IMR-90 (cell line): Measurements from ENCODE around the gene CLRN3. TPM values are rescaled to one million over a fixed set of nuclear protein-coding genes. Genes with fewer than 3 reads are reported as not detected.

Experiments used
- ATAC-seq: fragments of 200-7000 bp; cut with Tn5 transposase; 2 replicates; pipeline ENCODE4 v1.9.1; 2020; ENCODE audit warnings: low read depth, mild to moderate bottlenecking, moderate library complexity
- BruUV-seq: library from RNA; stranded (reverse); fragments of 400-500 nt; replicated peaks from 2 replicates; lab custom pipeline; 2021; lab: Mats Ljungman, UMichigan
- CTCF ChIA-PET: fragments of 300-600 bp; formaldehyde crosslinking; extraction: SDS; loops from one replicate; lab custom pipeline; 2021; ENCODE audit warnings: antibody characterized with exemption; lab: Yijun Ruan, JAX
- POLR2A ChIA-PET: fragments of 300-600 bp; sonication (Branson Sonifier 250); formaldehyde crosslinking; loops from one replicate; lab custom pipeline; 2022; ENCODE audit warnings: antibody characterized with exemption; ENCODE audit not compliant: unreplicated experiment; lab: Charles Lee
- DNase-seq: peaks from one replicate; pipeline ENCODE4 v3.0.0; 2013
- H2AFZ ChIP-seq: replicated peaks from 2 replicates; pipeline ENCODE3; 2013; ENCODE audit warnings: low read length, mild to moderate bottlenecking; ENCODE audit not compliant: poor library complexity
- H2AK5ac ChIP-seq: 2 replicates; pipeline ENCODE4 v1.6.1; 2013; ENCODE audit warnings: low read depth, low read length, inconsistent platforms
- H2AK9ac ChIP-seq: replicated peaks from 2 replicates; pipeline ENCODE3; 2013; ENCODE audit warnings: mild to moderate bottlenecking, low read depth, low read length, moderate library complexity; ENCODE audit not compliant: poor library complexity
- H2BK120ac ChIP-seq: 2 replicates; pipeline ENCODE4 v1.6.1; 2013; ENCODE audit warnings: low read depth, low read length, inconsistent platforms
- H2BK15ac ChIP-seq: 3 replicates; pipeline ENCODE4 v1.6.1; 2013; ENCODE audit warnings: low read depth, low read length, inconsistent platforms
- H2BK20ac ChIP-seq: 2 replicates; pipeline ENCODE4 v1.6.1; 2013; ENCODE audit warnings: low read depth, mild to moderate bottlenecking, inconsistent platforms, low read length, moderate library complexity
- H2BK5ac ChIP-seq: 2 replicates; pipeline ENCODE4 v1.6.1; 2013; ENCODE audit warnings: mild to moderate bottlenecking, low read depth, low read length, inconsistent platforms; ENCODE audit not compliant: poor library complexity, severe bottlenecking
- H3K14ac ChIP-seq: replicated peaks from 2 replicates; pipeline ENCODE4 v1.6.1; 2013; ENCODE audit warnings: low read depth, low read length, inconsistent platforms
- H3K18ac ChIP-seq: 2 replicates; pipeline ENCODE4 v1.6.1; 2013; ENCODE audit warnings: low read depth, low read length, control low read depth
- H3K23ac ChIP-seq: 2 replicates; pipeline ENCODE4 v1.6.1; 2013; ENCODE audit warnings: low read depth, low read length, inconsistent platforms
- H3K27ac ChIP-seq: 2 replicates; pipeline ENCODE4 v1.5.1; 2013; ENCODE audit warnings: mild to moderate bottlenecking, control low read depth, low read length; ENCODE audit not compliant: insufficient read depth
- H3K27me3 ChIP-seq: 2 replicates; pipeline ENCODE4 v1.6.1; 2013; ENCODE audit warnings: low read length; ENCODE audit not compliant: control insufficient read depth, insufficient read depth
- H3K36me3 ChIP-seq: 2 replicates; pipeline ENCODE4 v1.6.1; 2013; ENCODE audit warnings: low read length, mixed read lengths; ENCODE audit not compliant: control insufficient read depth, insufficient read depth
- H3K4ac ChIP-seq: 2 replicates; pipeline ENCODE4 v1.6.1; 2013; ENCODE audit warnings: low read depth, low read length, inconsistent platforms
- H3K4me1 ChIP-seq: 2 replicates; pipeline ENCODE4 v1.6.1; 2013; ENCODE audit warnings: low read length, mixed read lengths; ENCODE audit not compliant: control insufficient read depth, insufficient read depth
- H3K4me2 ChIP-seq: 2 replicates; pipeline ENCODE4 v1.6.1; 2013; ENCODE audit warnings: low read depth, mild to moderate bottlenecking, control low read depth, low read length, moderate library complexity
- H3K4me3 ChIP-seq: 2 replicates; pipeline ENCODE4 v1.5.1; 2013; ENCODE audit warnings: low read depth, mild to moderate bottlenecking, control low read depth, low read length, moderate library complexity; ENCODE audit not compliant: insufficient read depth
- H3K56ac ChIP-seq: 2 replicates; pipeline ENCODE4 v1.6.1; 2013; ENCODE audit warnings: low read length, inconsistent platforms; ENCODE audit not compliant: insufficient read depth; ENCODE audit errors: extremely low read depth
- H3K79me1 ChIP-seq, 2 experiments: 2 replicates each; pipeline ENCODE4 v1.6.1; 2013; ENCODE audit warnings: low read length in 2 of 2, inconsistent platforms in 1 of 2, low read depth in 1 of 2
- H3K9ac ChIP-seq: 2 replicates; pipeline ENCODE4 v1.6.1; 2013; ENCODE audit warnings: low read depth, low read length, control low read depth
- H3K9me1 ChIP-seq: 2 replicates; pipeline ENCODE4 v1.6.1; 2013; ENCODE audit warnings: low read length, inconsistent platforms; ENCODE audit not compliant: insufficient read depth
- H3K9me3 ChIP-seq: 2 replicates; pipeline ENCODE4 v1.6.1; 2013; ENCODE audit warnings: low read length; ENCODE audit not compliant: control insufficient read depth, insufficient read depth
- H4K20me1 ChIP-seq: 2 replicates; pipeline ENCODE4 v1.6.1; 2013; ENCODE audit warnings: low read length, inconsistent platforms; ENCODE audit not compliant: insufficient read depth
- H4K5ac ChIP-seq: 2 replicates; pipeline ENCODE4 v1.6.1; 2013; ENCODE audit warnings: mild to moderate bottlenecking, low read depth, low read length, control low read depth
- H4K8ac ChIP-seq, 2 experiments: 2 replicates each; pipeline ENCODE4 v1.6.1; 2013; ENCODE audit warnings: low read depth in 2 of 2, low read length in 2 of 2, control low read depth in 1 of 2, inconsistent platforms in 1 of 2
- H4K91ac ChIP-seq: 2 replicates; pipeline ENCODE4 v1.6.1; 2013; ENCODE audit warnings: low read depth, low read length, inconsistent platforms; ENCODE audit not compliant: insufficient read depth
- BHLHE40 ChIP-seq: fragments of 150-350 bp; IDR thresholded peaks from 2 replicates; pipeline ENCODE4 v1.6.1; 2016; ENCODE audit warnings: mild to moderate bottlenecking, low read depth, low read length
- CEBPB ChIP-seq: IDR thresholded peaks from 2 replicates; pipeline ENCODE4 v1.6.1; 2012; ENCODE audit warnings: low read depth, low read length, improper control_type of control experiment
- CHD1 ChIP-seq: IDR thresholded peaks from 2 replicates; pipeline ENCODE4 v1.6.1; 2012; ENCODE audit warnings: low read depth, low read length, improper control_type of control experiment
- CTCF ChIP-seq: conservative IDR thresholded peaks from 2 replicates; pipeline ENCODE4 v1.5.1; 2012; ENCODE audit warnings: mild to moderate bottlenecking, low read depth, low read length, improper control_type of control experiment
- FOS ChIP-seq: fragments of 150-350 bp; IDR thresholded peaks from 2 replicates; pipeline ENCODE4 v1.6.1; 2016; ENCODE audit warnings: low read depth, low read length
- MAFK ChIP-seq: IDR thresholded peaks from 2 replicates; pipeline ENCODE4 v1.6.1; 2012; ENCODE audit warnings: low read depth, low read length, improper control_type of control experiment
- MAZ ChIP-seq: IDR thresholded peaks from 2 replicates; pipeline ENCODE4 v1.6.1; 2012; ENCODE audit warnings: low read depth, mild to moderate bottlenecking, low read length, improper control_type of control experiment, moderate library complexity, borderline replicate concordance
- MXI1 ChIP-seq: IDR thresholded peaks from 2 replicates; pipeline ENCODE4 v1.6.1; 2012; ENCODE audit warnings: low read depth, mild to moderate bottlenecking, low read length, moderate library complexity, borderline replicate concordance
- NFE2L2 ChIP-seq: fragments of 150-350 bp; IDR thresholded peaks from 2 replicates; pipeline ENCODE4 v1.6.1; 2016; ENCODE audit warnings: low read depth, mild to moderate bottlenecking, low read length
- POLR2A ChIP-seq: IDR thresholded peaks from 2 replicates; pipeline ENCODE4 v1.6.1; 2012; ENCODE audit warnings: mild to moderate bottlenecking, low read depth, low read length
- RAD21 ChIP-seq: IDR thresholded peaks from 2 replicates; pipeline ENCODE4 v1.6.1; 2012; ENCODE audit warnings: low read length, improper control_type of control experiment
- RCOR1 ChIP-seq: IDR thresholded peaks from 2 replicates; pipeline ENCODE4 v1.6.1; 2012; ENCODE audit warnings: mild to moderate bottlenecking, low read length, improper control_type of control experiment; ENCODE audit not compliant: insufficient replicate concordance
- RFX5 ChIP-seq: IDR thresholded peaks from 2 replicates; pipeline ENCODE4 v1.8.0; 2012; ENCODE audit warnings: low read depth, mild to moderate bottlenecking, low read length, moderate library complexity
- SMC3 ChIP-seq: fragments of 150-350 bp; IDR thresholded peaks from 2 replicates; pipeline ENCODE4 v1.6.1; 2016; ENCODE audit warnings: low read depth, mild to moderate bottlenecking, antibody characterized with exemption, low read length, moderate library complexity
- USF2 ChIP-seq: fragments of 150-350 bp; IDR thresholded peaks from 2 replicates; pipeline ENCODE4 v1.6.1; 2017; ENCODE audit warnings: mild to moderate bottlenecking, antibody characterized with exemption, low read length, low read depth
- WGBS, 2 experiments: methylation state at CpG; one replicate each; pipeline versions ENCODE4 v1.1.5 to v1.1.7; 2013; ENCODE audit warnings: missing lambda C conversion rate in 2 of 2; ENCODE audit not compliant: insufficient read length in 1 of 2; ENCODE audit errors: extremely low coverage in 2 of 2; 5-methylcytosine and 5-hydroxymethylcytosine counted together
- dilution Hi-C: fragments of 300-500 bp; cut with HindIII; formaldehyde crosslinking; loops from one replicate; pipeline ENCODE4 v1.14.3; 2018; ENCODE audit warnings: low sequenced_read_pairs; ENCODE audit not compliant: unreplicated experiment
- in situ Hi-C: fragments of 300-500 bp; cut with MboI; formaldehyde crosslinking; loops from 3 replicates; pipeline ENCODE4 v1.14.3; 2019; ENCODE audit warnings: low sequenced_read_pairs, inconsistent platforms, mixed read lengths
- intact Hi-C: fragments of 100-400 bp; cut with micrococcal nuclease; formaldehyde crosslinking; loops from 2 replicates; pipeline ENCODE4 v1.10.0; 2022
- polyA plus RNA-seq, 3 experiments: library from polyadenylated mRNA; depleted of rRNA; stranded (reverse); fragments of >200 nt; gene quantifications; 2 replicates each; pipeline ENCODE4 v1.2.3, GENCODE V29; 2012; ENCODE audit warnings: low replicate concordance in 1 of 3
- total RNA-seq: library from RNA; depleted of rRNA; stranded (reverse); fragments of >200 nt; gene quantifications from 2 replicates; pipeline ENCODE4 v1.2.3, GENCODE V29; 2012
- TF ChIP-seq, protein P1 (sequence below): fragments of 150-350 bp; IDR thresholded peaks from 2 replicates; pipeline ENCODE4 v1.6.1; 2016; ENCODE audit warnings: low read depth, mild to moderate bottlenecking, low read length, moderate library complexity, borderline replicate concordance

The CLRN3 gene
- total and polyA plus RNA-seq, 2 of the 4 experiments (the other 2 are of a cell fraction): not detected

- H3K36me3 ChIP-seq: no peaks in the 10 kb centered on the region
- H4K5ac ChIP-seq: no peak overlapping the region
- no peak overlapping the region for H3K4me2 ChIP-seq
- no peak overlapping the region for H3K9ac ChIP-seq
- intact Hi-C loops: no loop called here
- no peak for ATAC-seq
- no peak overlapping the region for H3K14ac ChIP-seq
- H2BK15ac ChIP-seq: no peak overlapping the region
- H3K4me1 ChIP-seq: peaks cover 4% of the 10 kb centered on the region; the same call in 1 of the 2 replicates
- no peak overlapping the region for H3K56ac ChIP-seq
- H3K79me1 ChIP-seq: no peaks in the 10 kb centered on the region; a peak in 1 of 4 replicates
- H2BK5ac ChIP-seq: no peak overlapping the region
- BruUV-seq: no TSS peak
- H3K18ac ChIP-seq: no peak overlapping the region
- no peak overlapping the region for H3K4me3 ChIP-seq
- no peaks in the 10 kb centered on the region for H4K20me1 ChIP-seq
- dilution Hi-C loops: no loop called here
- no peaks in the 10 kb centered on the region for H3K9me3 ChIP-seq
- H2BK20ac ChIP-seq: no peak overlapping the region
- DNase-seq: no peak
- H3K27ac ChIP-seq: no peak overlapping the region
- no peak overlapping the region for H2AK5ac ChIP-seq
- WGBS, 2 experiments: no CpG with 5 or more reads among the region's 4 CpGs
- TF ChIP-seq BHLHE40 (no peak), RAD21 (no peak), POLR2A (no peak), MXI1 (no peak), RCOR1 (no peak), USF2 (no peak), RFX5 (no peak), NFE2L2 (no peak), CHD1 (no peak), MAFK (no peak), FOS (no peak), CEBPB (no peak), MAZ (no peak), CTCF (no peak), SMC3 (no peak)
- TF ChIP-seq, protein P1, sequence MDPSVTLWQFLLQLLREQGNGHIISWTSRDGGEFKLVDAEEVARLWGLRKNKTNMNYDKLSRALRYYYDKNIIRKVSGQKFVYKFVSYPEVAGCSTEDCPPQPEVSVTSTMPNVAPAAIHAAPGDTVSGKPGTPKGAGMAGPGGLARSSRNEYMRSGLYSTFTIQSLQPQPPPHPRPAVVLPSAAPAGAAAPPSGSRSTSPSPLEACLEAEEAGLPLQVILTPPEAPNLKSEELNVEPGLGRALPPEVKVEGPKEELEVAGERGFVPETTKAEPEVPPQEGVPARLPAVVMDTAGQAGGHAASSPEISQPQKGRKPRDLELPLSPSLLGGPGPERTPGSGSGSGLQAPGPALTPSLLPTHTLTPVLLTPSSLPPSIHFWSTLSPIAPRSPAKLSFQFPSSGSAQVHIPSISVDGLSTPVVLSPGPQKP: no peak
- no peak overlapping the region for H3K23ac ChIP-seq
- ChIA-PET CTCF (no interaction called here), POLR2A (no interaction called here)
- H2AK9ac ChIP-seq: no peak overlapping the region
- no peak overlapping the region for H4K8ac ChIP-seq
- H3K9me1 ChIP-seq: peaks cover 11% of the 10 kb centered on the region
- no peak overlapping the region for H2BK120ac ChIP-seq
- H3K4ac ChIP-seq: no peak overlapping the region
- H2AFZ ChIP-seq: no peak overlapping the region
- H4K91ac ChIP-seq: no peak overlapping the region
- in situ Hi-C loops: no loop called here
- no peaks in the 10 kb centered on the region for H3K27me3 ChIP-seq
Measured at GRCh38 chr10:127911867-127912257, 19.1 kb upstream of the CLRN3 start.
